Ammon's horn (tissue), 1 donor: ENCODE measurements around the gene DIPK1A.

ENCODE experiments used
- DNase-seq: peaks from one replicate; pipeline ENCODE4 v3.0.0-alpha.2; 2016; ENCODE audit warnings: low spot score

DIPK1A gene

DNA sequence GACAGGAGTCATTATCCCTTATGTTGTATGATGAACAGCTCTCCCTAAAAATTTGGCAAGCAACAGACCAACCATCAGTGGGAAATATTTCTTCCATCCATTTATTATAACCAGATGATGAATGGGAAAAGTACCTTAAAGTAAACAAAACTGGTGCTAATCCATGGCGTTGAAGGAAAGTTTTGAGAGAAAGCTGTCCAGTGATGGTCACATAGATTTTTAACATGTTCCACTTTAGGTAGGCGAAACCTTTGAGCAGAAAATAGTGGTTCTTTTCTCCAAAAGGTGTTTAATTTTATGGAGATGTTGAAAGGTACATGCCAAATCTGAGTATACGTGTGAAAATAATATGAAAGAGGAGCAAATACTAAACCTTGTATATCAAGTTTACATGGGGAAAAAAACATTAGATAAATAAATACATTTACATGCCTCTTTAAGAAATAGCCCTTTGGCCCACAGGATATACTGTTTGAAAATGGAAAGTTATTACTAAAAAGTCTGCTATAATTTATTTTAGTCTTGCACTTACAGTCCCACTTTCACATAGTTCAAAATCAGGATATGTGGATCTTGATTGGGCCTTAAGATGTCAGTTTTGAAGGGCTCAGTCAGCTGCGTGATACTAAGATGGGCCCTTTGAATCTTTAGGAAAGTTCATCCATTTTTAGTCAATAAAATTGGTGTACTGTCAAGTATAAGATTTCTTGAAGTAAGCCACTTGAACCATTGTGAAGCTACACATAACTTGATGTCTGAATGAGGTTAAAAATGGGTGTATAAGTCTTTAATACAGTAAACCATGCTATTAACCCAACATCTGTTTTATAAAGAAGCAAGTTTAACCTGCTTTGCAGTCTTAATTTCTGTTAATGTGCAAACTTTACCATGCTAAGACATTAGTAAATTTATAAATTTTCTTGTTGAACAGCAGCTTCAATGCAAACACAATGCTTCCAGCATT is 118.9 kb downstream of the DIPK1A start:
- no peak for DNase-seq

DNA sequence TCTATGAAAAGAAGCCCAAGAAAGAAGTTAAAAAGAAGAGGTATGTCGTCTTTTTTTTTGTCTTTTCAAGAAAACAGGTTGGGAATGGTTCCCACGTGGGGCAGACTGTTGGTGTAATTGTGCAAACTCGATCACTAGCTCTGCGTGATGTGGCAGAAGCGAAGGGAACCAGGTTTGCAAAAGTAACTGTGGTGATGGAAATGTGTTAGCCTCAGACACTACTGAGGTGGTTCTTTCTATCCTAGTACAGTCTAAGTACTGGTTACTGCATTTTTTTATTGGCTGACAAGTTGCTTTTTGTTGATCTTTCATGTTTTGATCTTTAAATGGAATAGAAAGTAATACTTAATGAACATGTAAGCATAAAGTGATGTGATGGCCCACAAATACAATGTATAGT is 120.7 kb downstream of the DIPK1A start:
- no peak for DNase-seq

DNA sequence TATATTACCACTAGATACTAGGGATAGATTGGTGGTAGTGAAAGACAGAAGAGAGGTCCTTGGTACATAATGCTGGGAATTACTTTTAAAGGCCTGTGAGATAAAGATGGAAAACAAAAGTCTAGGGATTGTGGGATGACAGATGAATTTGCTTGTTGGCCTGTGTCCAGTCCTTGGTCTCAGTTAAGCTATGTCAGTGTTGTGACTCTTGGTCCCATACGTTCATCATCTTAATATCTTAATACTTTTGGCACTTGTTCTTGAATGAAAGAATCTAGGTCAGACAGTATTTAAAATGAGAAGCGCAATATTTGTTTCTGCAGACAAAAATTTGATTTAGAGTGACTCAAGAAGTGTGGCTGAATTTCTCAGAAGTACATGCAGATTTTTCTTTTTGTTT is 121.8 kb downstream of the DIPK1A start:
- no peak for DNase-seq

DNA sequence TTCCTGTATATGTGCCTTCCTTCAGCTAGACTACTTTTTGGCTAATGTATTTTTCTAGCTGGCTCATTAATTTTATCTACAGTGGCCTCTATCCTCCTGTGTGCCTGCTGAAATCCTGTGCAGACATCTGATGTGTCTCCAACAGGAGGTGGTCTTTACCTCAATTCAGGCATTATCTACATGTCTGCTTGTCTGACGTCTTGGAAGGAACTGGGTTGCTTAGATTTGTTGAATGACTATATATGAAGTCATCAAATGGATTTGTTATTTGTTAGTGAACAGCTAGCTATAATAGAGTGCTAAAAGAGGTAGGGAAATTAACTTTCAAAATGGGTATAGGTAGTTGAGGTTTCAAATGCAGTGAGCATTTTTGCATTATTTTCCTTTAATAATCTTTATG is 122.7 kb downstream of the DIPK1A start:
- DNase-seq = no peak

DNA sequence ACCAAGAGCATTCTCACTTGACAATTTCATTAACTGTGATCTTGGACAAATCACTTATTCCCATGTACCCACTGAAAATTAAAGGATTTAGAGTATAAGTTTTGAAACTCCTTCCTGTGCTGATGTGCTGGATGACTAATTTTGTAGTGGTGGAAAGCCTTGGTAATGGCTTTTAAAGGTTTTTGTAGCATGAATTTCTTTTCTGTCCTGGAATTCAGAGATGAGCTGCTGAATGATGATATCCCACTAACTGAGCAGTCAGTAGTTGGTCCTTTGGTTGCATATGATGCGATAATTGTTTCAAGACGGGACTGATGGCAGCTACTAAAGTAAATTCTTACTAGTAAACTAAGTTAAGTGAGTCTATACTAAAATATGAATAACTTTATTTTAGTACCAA is 124.2 kb downstream of the DIPK1A start:
- no peak for DNase-seq

DNA sequence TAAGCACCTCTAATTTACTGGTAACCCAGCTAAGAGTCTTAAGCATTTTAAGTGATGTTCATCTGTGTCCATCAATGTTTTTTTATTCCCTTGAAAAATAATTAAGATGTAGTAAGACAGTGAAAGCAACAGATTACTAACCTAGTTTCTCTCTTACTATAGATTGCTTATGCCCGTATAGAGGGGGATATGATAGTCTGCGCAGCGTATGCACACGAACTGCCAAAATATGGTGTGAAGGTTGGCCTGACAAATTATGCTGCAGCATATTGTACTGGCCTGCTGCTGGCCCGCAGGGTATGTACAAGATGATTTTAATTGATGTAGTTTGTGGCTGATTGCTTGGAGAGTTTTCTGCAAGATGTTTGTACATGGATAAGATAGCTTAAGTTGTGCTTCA is 126.6 kb downstream of the DIPK1A start:
- no peak for DNase-seq

DNA sequence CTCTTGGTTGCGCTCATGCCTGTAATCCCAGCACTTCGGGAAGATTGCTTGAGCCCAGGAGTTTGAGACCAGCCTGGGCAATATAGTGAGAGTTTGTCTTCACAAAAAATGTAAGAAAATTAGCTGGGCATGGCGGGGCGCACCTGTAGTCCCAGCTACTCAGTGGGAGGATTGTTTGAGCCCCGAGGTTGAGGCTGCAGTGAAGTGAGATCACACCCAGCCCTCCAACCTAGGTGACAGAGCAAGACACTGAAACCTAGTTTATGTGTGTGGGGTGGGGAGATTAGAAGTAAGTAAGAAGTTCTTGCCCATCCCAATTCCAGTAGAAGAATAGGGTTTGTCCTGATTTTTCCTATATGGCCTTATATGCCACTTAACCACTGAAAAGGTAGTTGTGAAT is 127.4 kb downstream of the DIPK1A start:
- DNase-seq = no peak

DNA sequence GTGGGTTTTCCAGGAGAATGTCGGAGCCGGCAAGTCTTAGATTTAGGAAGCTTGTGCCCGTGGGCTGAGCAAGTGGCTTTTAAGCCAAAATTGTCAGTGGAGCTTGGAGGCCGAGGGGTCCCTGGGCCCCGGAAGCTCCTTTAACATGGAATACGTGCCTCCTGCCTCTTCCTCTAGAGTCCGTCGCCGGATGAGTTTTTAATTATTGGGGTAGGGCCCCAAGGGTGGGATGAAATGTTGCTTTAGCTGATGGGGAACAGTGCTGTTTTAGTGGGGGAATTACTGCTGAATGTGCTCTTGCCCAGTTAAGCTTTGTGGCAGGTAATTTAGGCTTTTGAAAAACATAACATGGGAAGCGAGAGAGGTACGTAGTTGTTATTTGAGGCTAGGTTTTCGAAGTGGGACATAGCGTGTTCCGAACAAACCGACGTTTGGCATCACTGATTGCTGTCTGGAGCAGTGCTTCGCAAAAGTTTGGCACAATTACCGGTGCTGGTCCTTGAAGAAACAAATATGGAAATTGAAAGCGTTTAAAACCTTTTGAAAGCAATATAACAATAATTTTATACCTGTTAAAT is 128.6 kb downstream of the DIPK1A start:
- peak; percentile 32 for DNase-seq

DNA sequence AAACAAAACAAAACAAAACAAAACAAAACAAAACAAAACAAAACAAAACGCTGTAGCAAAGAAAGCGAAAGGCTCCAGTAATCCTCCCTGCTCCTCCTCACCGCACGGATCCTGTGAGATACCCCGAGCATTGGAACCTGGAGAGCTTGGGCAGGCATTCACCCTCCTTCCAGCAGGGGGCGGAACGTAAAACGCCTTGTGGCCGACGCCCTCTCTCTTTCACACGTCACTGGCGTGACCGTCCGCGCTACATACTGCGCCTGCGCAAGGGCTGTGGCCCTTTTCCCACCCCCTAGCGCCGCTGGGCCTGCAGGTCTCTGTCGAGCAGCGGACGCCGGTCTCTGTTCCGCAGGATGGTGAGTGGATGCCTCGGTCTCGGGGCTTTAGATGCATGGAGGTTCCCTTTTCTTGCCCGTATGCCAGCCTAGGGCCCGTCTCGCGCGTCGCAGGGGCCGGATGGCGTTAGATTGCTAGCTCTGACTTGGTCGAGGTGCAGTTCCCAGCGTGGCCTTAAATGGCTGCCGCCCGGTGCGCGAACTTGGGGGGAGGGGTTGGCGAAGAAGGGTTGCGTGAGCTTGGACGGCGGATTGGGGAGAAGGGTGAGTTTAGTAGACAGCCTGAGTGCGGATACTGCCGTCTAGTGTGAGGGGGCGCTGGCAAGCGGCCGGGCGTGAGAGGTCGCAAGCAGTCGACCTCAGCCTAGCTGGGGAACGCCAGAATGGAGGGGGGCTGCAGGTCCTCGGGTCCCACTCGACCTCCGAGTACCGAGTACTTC is 129.3 kb downstream of the DIPK1A start, which contains the start of gene RPL5:
Gene RPL5 (plus strand): TSS at position 279 of the 775 bp plus-strand sequence. CDS start 75 bp downstream, at position 354.
- peak; percentile 98 for DNase-seq

DNA sequence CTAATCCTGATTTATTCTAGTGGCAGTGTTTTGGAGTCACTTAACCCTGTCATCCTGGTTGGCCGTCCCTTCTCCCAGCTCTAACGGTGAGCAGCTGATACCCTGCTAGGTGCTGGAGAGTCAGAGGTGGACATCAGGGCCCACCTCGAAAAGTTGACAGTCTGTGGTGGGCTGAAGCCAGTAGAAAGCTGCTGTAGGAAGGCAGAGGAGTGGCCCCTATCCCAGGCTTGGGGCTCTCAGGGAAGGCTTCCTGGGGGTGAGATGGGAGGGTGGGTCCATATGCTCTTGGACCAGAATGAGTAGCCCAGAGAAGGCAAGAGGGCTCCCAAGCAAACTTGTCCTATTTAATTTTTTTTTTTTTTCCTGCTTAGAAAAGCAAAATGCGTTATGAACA is 129.9 kb downstream of the DIPK1A start:
- DNase-seq = no peak

DNA sequence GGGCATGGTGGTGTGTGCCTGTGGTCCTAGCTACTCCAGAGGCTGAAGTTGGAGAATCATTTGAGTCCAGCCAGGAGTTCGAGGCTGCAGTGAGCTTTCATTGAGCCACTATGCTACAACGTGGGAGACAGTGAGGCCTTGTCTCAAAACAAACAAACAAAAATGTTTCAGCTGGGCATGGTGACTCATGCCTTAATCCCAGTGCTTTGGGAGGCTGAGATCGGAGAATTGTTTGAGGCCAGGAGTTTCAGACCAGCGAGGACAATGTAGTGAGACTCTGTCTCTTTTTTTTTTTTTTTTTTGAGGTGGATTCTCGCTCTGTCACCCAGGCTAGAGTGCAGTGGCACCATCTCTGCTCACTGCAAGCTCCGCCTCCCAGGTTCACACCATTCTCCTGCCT is 134.5 kb downstream of the DIPK1A start:
- DNase-seq = no peak

DNA sequence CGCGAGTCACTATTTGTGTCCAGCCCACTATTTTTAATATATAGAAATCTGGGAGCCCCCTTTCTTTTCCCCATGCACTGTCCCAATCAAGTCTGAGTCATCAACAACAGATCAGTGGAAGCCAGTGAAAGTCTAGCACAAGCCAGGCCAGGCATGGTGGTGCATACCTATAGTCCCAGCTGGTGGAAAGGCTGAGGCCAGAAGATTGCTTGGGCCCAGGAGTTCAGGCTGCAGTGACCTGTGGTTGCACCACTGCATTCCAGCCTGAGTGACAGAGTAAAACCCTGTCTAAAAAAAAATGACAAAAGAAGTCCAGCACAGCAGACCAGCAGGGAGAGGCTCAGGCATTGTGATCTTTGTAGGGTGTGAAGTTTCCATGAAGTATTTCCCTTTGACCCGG is 138.4 kb downstream of the DIPK1A start:
- no peak for DNase-seq

DNA sequence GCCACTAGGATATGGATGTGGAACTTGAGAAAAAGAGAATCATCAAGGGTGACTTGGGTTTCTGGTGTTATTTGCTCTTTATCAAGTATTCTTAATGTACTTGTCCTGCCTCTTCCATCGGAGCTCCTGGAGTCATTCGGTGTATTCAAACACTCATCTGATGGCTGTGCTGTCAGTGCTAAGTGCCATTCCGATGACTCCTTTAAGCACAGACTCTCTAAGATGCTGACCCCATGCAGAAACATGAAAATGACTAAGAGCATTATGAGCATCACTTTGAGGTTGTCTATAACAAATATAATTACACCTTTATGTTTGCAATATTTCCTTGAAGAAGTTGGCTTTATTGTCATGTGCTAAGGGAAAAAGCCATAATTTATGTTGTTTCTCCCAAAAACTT is 140.7 kb downstream of the DIPK1A start:
- DNase-seq = no peak

DNA sequence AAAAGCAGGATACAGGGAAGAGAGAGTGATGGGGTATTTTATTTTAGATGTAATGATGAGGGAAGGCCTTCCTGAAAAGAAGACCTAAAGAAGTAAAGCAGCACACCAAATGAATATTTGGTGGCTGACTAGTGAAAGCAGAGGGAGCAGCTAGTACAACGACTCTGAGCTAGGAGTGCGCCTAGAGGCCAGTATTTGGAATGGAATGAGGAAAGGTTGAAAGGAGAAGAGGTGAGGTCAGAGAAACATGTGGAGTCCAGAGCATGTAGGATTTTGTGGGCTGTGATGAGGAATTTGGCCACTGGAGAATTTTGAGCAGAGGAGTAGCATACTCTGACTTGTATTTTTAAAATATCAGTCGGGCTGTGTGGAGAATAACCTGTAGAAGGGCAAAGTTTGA is 141.2 kb downstream of the DIPK1A start:
- no peak for DNase-seq

DNA sequence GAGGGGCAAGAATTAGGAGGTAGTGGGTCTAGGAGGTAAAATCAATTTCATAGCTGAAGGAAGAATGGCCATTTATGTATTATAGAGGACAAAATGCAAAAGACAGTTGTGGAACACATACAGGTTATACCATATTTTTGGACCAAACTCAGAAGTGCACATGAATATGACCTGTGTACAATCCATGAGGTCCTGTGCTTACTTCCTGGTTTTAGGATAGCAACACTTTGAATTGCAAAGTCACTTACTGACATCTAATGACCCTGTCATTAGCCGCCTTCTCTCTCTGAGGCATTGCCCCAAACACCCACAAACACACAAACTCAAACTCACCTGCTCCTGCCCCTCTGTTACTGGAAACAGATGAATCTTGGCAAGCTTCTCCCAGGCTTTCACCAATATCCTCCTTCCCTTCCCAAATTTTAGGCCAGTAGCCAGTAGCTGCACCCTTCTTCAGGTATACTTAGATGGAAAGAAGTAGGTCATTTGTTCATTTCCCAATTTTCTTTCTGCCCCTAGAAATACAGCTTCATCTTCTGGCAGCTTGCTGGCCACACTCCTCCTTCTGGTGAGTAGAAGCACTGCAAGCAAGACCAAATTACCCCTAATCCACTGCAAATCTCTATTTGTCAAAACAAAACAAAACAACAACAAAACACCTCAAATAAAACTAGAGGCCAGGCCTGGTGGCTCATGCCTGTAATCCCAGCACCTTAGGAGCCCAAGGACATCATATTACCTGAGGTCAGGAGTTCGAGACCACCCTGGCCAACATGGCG is 143.1 kb downstream of the DIPK1A start:
- no peak for DNase-seq

DNA sequence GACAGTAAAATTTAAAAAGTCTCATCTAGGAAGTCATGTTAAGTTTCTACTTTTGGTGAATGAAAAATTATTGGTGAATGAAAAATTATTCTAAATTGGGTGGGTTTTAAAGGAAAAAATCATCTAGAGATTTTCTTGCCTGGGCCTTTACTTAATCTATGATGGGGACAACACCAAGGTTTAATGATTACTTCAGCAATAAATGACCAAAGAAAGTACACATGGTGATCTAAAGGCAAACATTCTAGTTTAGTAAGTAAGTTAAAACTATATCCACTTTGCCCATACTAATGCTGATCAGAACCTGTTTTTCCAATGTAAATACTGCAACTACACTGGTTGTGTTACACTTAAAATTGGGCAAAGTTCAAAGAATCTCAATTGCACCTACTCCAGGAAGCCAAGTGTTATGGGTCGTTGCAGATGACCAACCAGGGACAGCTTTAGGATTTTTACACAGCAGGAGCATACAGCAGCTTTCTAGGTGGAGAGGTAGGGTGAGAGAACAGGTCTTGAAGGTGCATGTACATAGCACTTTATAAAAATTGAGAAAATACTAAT is 144.0 kb downstream of the DIPK1A start:
- DNase-seq = no peak

DNA sequence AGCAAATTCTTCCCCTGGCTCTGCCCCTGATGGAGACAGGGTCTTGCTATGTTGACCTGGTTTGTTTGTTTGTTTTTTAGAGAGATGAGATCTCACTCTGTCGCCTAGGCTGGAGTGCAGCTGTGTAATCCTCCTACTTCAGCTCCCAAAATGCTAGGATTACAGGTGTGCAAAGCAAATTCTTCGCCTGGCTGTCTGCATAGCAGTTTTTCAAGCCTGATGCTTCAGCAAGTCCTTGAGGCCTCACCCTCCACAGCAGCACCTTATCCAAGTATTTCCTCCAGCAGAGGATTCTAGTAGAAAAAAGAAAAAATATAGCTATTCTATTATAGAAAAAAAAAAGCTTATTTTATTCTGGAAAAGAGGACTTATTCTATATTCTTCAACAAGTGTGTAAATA is 144.5 kb downstream of the DIPK1A start:
- DNase-seq = no peak

DNA sequence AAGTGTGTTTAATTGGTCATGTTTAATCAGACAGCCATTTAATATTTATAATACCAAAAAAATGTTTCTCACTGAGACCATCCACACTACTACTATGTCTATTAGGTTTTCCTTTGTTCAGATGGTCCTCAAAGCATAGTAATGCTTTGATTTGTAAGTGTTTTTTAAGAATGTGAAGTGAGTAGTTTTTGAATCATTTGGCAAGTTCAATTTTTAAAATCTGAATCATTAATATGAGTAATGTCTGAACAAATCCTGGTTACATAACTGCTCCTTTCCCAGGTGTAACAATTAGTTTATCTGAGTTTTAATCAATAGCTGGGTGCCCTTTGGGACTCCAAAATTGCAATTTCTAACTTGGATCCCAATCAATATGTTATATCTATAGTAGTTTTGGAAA is 152.9 kb downstream of the DIPK1A start:
- no peak for DNase-seq

DNA sequence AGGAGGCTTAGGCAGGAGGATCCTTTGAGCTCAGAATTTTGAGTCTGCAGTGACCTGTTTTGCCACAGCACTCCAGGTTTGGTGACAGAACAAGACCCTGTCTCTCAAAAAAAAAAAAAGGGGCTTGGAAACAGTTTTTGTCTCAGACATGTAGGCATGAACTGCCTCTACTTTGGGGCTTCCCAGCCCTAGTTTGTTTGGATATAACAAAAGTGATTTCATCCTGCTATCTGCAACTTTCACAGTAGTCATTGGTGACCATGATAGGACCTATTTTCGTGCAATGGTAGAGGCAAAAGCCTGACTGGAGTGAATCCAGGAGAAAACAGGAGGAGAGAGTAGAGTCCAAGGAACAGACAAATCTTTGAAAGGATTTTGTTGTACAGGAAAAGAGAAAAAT is 156.0 kb downstream of the DIPK1A start:
- DNase-seq = no peak

DNA sequence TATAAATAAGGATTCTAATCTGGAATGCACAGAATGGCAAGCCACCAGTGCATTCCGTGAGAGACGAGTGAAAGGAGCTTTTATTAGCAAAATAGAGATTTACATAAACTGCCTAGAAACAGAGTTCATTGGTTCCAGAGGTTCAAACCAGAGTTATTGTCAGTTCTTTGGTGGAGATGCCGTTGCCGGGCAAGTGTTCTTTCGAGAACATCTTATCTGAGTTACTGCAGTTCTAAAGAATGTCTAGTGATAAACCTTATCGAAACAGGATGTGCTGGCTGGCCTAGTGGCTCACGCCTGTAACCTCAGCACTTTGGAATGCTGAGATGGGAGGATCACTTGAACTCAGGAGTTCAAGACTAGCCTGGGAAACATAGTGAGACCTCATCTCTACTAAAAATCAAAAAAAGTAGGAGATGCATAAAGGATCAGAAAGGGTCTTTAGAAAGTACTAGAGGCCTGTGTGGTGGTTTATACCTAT is 156.5 kb downstream of the DIPK1A start:
- DNase-seq = peak; percentile 83

DNA sequence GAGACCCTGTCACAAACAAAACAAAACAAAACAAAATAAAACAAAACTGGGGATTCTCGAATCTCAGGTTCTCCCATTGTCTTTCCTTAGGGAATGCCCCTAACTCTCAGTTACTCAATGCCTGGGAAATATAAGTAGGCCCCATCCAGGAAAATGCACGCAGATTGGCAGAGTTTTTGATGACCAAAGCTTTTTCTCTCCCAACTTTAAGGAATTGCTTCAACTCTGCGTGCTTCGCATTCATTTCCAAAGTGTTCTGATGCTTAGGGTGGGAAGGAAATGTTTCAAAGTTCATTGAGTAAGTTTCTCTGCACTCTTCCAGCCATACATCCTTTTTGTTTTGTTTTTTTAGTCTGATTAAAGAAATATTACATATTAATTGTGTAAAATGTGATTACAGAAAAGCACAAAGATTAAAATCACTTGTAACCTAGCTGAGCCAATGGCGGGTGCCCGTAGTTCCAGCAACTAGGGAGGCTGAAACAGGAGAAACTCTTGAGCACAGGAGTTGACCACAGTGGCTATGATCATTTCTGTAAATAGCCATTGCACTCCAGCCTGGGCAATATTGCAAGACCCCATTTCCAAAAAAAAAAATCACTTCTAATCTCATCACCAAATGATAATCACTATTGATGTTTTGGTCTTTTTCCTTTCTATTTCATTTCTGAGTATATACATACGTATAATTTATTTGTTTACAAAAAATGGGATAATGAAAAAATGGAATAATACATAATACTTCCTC is 157.9 kb downstream of the DIPK1A start:
- no peak for DNase-seq
